HG03060 (cell line): Measurements from ENCODE around the gene TMEM151A.
A peak's percentile ranks its signal among the peaks of the same experiment; 100 is the strongest.
"Not testable (repeated sequence)": the region's sequence is repeated elsewhere in the genome, so short reads cannot be mapped to it uniquely, and the experiment has no call there.

Source experiments
- ATAC-seq: cut with Tn5 transposase; IDR thresholded peaks from one replicate; pipeline ENCODE4 v1.9.1; 2021; ENCODE audit warnings: low read depth, moderate number of reproducible peaks; ENCODE audit not compliant: unreplicated experiment

Gene TMEM151A

DNA sequence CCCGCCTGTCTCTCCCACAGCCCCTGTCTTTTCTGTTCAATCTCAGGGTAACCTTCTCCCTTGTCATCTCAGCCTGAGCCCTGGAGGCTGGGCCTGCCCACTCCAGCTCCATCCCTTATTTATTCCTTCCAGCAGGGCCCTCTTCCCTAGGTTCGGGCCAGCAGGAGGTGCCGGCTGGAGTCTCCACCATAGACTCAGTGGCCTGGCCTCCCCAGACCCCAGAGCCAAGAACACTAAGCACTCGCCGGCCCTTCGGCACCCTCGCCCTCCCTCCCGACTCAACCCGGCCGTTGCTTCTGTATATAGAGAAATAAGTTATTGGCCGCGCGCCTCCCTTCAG lies 24.7 kb upstream of the TMEM151A start:
- ATAC-seq: no peak

DNA sequence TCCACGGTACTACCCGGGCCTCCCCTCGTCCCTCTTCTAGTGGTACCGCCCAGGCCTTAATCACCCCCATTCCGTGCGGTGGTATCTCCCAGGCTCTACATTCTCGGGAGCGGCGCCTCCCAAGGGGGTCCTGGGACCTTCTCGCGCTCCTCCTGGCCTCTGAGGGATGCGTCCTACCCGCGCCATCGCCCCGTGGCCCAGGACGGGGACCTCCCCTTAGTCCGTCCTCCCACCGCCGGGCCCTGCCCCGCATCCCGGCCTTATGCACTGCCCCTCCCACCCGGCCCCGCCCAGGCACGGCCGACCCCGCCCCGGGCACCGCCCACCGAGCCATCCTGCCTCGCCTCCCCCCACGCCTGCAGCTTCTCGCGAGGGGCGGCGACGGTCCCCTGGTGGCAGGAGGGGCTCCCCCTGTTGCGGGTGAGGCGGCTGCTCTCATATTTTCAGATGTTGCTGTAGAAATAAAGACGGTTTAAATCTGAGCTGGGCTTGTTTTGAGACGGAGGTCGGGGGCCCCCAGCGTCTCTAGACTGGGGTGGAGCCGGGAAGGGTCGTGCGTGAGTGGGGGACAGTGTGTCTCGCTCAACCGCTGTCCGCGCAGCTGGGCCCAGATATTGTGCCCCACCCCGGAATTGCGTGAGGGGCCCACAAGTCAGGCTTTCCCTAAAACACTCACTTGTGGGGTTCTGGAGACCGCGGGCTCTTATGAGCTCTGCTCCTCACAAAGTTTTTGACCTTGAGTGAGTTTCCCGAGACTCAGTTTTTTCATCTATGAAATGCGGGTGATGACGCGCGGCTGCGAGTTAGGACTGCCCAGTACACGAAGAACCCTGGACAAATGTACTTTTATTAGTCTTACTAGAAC lies 24.1 kb upstream of the TMEM151A start:
- no peak for ATAC-seq

DNA sequence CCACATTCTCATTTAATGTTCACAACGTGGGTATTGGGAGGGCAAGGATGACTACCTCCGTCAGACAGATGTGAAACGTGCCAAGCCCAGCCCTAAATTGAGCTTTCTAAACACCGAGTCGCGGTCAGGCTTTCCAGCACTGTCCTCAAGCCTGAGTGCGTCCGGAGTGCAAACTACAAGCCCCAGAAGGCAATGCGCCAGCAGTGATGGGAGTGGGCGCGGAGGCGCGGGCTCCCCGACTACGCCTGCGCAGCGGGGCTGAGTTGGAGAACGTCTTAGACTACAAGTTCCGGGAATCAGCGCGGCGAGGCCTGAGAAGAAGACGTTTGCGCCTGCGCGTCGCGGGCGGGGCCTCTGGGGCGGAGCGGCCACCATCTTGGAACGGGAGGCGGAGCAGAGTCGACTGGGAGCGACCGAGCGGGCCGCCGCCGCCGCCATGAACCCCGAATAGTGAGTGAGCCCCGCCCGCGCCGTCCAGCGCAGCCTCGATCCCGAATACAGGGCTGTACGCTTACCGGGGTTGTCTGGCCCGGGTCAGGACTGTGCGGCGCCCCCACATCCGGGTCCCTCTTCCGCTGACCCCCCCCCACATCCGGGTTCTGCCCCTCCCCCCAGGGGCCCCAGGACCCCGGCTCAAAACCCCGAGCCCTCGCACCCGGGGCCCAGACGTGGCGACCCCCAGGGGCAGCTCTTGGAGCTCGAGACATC lies 23.3 kb upstream of the TMEM151A start, which contains the start of gene RAB1B:
RAB1B (plus strand) TSS at position 396 of the 708 bp plus-strand sequence; CDS start at position 437, 41 bp downstream.
- ATAC-seq: peak; percentile 72

DNA sequence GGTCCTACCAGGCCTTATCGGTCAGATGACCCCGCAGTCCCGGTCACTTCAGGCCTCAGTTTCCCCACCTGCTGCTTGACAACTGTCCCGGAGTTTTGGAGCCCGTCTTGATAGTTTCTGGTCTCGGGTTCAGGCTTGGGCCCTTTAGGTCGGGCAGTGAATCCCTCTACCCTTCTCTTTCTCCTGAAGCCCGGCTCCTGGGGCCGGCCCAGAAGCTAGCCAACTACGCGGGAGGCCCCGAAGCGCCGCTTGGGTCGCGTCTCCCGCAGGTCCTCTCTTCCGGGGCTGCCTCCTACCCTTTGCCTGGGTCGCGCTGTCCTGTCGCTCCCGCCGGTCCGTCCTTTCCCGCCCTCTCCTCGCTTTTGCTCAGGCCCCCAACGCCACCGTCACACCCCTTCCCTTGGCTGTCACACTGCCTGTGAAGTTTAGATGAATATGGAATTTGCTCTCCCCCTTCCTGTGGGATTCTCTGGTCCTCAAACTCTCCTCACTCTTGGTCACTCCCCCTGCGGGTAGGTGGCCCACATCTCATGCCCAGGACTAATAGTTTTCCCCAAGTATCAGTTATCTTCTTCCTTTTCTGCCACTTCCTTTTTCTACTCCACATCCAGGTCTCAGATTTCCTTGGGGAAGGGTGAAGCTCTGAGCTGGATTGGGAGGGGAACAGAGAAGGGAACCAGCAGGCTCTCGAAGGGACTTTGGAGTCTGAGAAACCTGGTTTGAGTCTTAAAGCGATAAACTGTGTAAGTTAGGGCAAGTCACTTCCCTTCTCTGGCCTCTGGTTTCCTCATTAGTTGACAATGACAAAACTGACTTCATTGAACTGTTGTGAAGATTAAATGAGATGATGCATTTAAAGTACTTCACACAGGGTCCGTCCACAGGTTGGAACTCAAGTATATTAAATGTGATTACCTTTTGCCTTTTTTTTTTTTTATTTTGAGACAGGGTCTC lies 22.5 kb upstream of the TMEM151A start:
- ATAC-seq: no peak

GRCh38 chr11:66271816-66272215 lies 19.9 kb upstream of the TMEM151A start:
- no peak for ATAC-seq

- no peak for ATAC-seq
These were observed 19.1 kb upstream of the TMEM151A start for GRCh38 chr11:66272596-66272995.

GRCh38 chr11:66274219-66274618 lies 17.5 kb upstream of the TMEM151A start:
- ATAC-seq: no peak

DNA sequence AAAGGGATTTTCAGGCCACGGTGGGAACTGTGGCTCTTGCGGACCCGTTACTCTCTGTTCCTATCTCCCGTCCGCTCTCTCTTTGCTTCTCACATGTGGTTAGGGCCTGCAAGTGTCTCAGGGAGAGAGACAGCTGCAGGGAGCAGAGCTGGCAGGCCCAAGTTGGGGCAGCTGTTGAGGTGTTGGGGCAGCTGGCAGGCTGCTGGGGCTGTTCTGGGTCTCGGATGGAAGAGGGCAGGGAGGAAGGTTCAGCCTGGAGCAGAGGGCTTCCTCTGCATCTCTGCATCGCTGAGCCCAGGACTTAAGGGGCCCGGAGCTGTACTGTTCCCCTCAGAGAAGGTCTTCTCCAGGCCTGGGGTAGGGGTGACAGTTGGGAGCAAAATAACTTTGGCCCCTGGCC lies 16.3 kb upstream of the TMEM151A start:
- ATAC-seq: no peak

GRCh38 chr11:66275984-66276612 lies 15.6 kb upstream of the TMEM151A start:
- no peak for ATAC-seq

DNA sequence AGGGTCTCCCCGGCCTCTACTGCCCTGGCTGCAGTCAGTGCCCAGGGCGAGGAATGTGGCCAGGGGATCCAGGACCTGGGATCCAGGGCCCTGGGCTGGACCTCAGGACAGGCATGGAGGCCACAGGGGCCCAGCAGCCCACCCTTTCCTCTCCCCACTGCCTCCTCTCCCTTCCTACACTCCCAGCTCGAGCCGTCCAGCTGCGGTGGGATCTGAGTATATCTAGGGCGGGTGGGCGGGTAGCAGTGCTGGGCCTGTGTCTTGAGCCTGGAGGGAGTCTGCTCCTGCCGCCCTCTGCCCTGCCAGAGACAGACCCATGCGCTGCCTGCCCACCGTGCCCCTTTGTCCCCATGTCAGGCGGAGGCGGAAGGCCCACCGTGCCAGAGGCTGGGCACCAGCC lies 15.1 kb upstream of the TMEM151A start:
- not testable (repeated sequence) for ATAC-seq

- ATAC-seq: not testable (repeated sequence)
These were observed 14.6 kb upstream of the TMEM151A start for GRCh38 chr11:66277064-66277463.

GRCh38 chr11:66277471-66278362 lies 14.0 kb upstream of the TMEM151A start, which contains the start of gene CNIH2:
Gene CNIH2 (plus strand): TSS chr11:66278175. CDS start chr11:66278457, 282 bp downstream.
- no peak for ATAC-seq

DNA sequence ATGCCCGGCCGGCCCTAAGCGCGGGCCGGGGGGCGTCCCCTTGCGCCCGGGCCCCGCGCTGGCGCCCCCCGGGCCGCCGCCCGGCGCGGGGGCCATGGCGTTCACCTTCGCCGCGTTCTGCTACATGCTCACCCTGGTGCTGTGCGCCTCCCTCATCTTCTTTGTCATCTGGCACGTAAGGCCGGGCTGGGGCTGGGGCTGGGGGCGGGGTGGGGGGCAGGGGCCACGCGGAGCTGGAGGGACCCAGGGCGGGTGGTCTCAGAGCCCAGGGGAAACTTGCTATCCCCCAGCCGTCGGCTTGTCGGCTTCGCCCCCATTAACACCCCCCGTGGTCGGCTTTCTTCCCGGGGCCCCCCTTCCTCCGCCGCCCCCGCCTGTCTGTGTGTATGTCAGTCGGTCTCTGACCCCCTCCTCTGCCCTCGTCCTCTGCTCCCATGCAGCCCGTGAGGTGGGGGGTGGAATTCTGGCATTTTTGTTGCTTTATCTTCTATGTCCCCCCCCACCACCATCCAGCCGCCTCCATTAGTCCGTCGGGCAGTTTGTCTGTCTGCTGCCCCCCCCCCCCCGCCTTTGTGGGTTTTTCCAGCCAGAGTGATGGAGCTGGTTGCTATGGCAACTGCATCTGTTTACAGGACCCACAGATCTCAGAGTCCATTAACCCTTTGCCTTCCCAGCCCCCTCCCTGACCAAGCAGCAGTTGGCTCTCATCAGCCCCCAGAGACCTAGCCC lies 13.2 kb upstream of the TMEM151A start:
- ATAC-seq: no peak

DNA sequence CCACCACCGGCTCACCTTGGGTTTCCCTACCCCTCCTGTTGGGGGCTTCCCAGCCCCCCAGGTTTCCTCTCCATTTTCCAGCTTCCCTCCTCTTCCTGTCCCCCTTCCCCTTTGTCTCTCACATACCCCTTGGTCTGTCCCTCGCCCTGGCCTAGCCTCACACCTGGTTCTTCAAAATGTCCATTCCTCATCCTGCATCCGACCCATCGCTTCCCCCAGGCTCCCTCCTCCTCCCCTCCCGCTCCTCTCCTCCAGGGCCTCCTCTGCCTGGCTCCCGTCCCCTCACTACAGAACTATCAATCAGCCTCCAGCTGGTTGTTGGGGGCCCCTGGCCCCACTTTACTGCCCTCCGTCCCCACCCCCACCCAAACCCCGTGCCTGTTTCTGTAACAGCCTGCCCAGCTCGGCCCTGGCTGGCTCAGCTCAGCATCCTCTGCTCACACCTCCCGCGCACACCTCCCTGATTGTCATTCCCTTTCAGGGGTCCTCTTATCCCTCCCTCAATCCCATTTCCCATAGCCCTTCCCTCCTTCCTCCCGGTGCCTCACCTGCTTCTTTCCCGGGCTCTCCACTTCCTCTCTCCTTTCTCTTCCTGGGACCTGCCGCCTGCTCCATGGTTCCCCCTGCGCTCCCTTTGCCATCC lies 12.5 kb upstream of the TMEM151A start:
- no peak for ATAC-seq

DNA sequence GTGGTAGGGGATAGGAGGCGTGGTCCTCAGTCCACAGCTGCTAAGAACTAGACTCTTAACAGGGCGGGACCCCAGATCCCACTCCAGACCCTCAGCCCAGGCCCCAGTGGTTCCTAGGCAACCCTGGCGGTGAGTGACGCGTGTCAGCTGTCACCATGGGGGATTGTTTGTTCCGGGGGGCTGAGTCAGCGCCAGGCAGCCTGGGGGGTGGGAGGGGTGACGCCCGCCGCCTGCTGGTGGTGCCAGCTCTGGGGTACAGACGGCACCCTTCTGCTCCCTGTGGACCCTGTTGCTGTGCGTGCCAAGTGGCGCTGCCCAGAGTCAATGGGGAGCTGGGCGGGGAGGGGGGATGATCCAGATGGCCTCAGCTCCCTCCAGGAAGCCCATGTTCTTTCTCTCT lies 11.3 kb upstream of the TMEM151A start:
- ATAC-seq: no peak

- ATAC-seq: no peak
These were observed 10.7 kb upstream of the TMEM151A start for GRCh38 chr11:66281001-66281400.

GRCh38 chr11:66281776-66282467 lies 9.8 kb upstream of the TMEM151A start:
- ATAC-seq: no peak
